GM21737 (cell line): Measurements from ENCODE around the gene BCORL1.
A peak's percentile ranks its signal among the peaks of the same experiment; 100 is the strongest.

Experiments
- ATAC-seq: cut with Tn5 transposase; IDR thresholded peaks from one replicate; pipeline ENCODE4 v1.9.1; 2021; ENCODE audit warnings: mild to moderate bottlenecking, moderate library complexity; ENCODE audit not compliant: unreplicated experiment

BCORL1 gene

DNA sequence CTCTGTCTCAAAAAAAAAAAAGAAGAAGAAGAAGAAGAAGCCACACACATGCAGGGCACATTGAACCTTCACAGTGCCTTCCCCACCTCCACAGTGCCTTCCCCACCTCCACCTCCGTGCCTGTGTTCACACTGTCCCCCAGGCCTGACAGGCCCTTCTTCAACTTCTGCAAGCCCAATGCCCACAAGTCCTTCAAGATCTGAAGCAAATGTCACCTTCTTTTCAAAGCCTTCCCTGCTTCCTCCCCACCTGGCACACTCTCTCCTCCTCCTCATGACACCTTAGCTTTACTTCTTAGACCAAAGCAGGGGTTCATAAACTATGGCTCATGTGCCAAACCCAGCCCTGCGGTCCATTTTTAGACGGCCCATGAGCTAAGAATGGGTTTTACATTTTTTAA, 107.9 kb downstream of the BCORL1 start:
- ATAC-seq, result no peak

DNA sequence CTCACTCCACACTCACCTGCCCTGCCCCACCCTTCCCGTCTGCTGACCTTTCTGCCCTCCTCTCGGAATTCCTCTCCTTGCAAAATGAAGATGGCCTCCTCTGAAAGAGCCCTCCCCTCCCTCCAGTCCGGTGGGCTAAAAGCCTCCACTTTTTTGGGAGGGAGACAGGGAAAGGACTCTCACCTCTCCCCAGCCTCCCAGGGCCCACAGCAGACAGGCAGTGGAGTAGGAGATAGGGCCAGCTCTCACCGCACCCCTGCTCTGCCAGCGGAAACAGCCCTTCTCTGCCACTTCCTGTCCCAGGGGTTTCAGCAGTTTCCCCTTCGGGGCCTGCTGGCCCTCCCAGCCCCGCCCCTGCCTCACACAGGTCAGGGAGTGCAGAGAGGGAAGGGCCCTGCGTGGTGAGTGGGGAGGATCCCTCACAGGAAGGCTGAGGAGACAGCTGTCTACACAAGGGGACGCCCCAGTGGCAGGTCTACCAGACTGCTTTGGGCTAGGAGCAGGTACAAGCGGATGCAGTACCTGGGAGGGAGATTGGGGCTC, 109.6 kb downstream of the BCORL1 start:
- ATAC-seq, result peak; percentile 98

DNA sequence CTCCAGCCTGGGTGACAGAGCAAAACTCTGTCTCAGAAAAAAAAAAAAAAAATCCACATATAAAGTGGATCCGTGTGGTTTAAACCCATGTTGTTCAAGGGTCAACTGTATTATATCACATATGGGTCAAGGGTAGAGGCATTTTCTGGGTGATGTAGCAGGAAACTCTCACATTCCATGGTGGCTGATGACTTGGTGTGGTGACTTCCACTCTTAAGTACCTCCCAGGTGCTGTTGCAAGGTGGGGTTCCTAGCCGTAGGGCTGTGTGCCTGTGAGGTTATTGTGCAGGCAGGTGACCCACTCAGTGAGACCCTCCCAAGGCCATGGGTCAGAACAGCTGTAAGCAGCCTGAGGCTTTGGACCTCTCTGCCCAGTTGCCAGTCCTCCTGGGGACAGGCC, 110.8 kb downstream of the BCORL1 start:
- no peak for ATAC-seq

DNA sequence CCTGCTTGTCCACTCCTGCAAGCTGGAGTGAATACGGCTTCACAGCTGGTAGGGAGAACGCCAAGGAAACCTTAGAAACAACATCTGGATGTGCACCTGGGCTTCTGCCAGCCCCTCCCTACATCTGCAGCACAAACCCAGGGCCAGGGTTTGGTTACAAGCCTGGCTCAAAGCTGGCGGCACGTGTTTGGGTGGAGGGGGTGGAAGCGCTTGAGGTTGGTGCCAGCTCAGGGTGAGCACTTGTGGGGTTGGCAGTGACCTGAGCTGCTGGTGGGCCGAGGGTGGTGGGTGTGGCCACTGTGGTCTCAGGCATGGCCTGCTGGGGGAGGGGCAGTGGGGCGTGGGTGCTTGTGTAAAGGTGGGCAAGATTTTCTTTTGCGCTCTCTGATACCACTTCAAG, 112.3 kb downstream of the BCORL1 start:
- no peak for ATAC-seq

DNA sequence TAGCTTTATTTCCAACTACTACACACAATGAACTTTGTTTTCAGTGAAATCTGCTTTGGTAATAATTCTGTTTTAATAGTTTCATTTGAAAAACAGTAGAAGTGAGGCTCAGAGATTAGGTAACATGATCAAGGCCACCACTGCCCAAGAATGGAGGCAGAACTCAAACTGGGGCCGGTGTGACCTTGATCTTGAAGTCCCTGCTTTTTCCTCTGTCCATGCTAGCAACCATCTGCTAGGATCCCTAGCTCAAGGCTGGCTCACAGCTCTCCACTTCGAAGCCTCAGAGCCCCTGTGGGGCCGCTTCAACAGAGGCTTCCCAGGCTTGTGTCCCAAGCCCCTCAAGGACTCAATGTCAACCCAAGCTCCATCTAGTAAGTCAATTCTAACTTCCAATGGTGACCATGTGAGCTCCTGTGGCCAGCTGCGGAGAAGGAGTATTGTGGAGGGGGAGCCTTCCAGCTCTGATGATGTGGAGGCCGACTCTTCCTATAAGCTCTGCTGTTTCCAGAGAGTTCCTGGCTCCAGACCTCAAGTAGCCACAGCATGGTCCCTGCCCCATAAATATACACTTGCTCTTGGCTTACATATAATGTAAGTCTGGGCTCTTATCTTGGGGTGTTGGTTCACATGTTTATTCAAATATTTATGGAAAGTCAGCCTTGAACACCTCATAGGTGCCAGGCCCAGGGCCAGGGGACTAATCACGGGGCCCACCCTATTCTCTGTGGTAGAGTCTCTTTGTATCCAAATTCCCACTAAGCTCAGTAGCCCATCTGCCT, 113.0 kb downstream of the BCORL1 start:
- ATAC-seq, result no peak

- no peak for ATAC-seq
Observed at GRCh38 chrX:130097507-130098209, 115.2 kb downstream of the BCORL1 start.

- no peak for ATAC-seq
Observed at GRCh38 chrX:130098210-130098552, 115.7 kb downstream of the BCORL1 start.

DNA sequence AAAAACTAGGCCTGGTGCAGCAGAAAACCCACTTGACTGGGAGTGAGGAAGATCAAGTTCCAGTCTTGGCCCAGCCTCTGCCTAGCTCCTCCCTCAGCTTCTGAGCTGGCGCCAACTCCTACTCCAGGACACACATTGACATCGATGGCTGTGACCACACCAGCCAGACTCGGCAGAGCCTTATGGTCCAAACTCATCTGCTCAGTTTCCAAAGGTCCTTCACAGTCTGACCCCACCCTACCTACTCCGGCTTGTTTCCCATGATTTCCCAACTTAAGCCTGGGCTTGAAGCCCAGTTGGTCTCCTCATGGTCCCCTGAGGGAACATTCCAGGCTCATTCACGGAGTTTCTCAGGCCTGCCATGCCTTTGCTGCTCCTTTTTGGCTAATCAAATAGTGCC, 117.7 kb downstream of the BCORL1 start:
- no peak for ATAC-seq

DNA sequence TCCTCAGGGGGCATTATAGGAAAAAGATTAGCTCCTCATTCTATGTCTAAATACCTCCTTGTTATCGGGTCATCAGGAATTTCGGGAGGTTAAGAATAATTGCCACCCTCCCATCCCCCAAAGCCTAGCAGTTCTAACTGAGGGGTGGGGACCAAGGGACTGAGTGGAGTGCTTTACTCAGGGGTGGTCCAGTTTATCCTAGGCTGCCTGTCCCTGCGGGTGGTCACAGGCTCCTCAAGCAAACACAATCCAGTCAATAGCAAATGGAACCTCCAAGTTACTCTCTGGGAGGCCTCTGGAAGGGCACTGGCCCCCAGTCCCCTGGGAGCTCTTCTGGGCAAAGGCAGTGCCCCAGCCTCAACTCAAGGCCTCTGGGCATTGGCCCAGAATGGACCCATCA, 121.2 kb downstream of the BCORL1 start:
- no peak for ATAC-seq

DNA sequence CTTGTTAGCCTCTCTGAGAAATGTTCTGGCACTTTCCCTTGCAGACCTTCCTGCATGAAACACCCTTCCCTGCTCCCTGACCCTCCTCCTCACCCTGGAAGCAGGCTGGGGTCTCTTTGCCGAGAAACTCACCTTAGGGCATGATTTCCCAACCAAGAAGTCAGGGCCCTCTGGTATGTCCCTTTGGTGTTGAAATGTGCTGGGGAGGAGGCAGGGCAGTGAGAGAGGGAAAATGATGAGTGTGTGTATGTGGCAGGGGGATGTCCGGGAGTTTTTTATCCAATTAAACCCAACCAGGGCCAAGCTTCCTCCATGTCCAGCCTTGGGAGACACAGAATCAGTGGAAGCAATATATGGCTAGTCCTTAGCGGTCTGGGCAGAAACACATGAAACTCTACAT, 122.8 kb downstream of the BCORL1 start:
- ATAC-seq, result no peak

DNA sequence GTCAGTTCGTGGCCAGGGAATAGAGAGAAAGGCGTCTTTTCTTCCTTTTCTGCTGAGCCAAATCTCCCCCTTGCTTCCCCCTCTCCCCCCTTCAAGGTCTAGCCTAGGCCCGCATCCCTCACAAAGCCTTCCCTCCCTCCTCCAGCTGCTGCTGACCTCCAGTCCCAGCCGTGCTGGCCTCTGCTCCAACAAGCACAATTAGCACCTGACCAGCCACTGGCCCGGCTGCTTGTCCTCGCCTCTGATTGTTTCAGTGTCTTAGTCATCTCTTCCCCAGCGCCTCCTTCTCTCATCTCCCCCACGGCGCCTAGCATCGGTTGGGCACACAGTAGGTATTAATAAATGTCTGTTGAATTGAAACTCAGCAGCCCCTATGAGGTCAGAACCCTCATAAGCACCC, 123.6 kb downstream of the BCORL1 start:
- ATAC-seq, result no peak
